ENCODE measurements around the gene SPAST. TPM values are rescaled to one million over a fixed set of nuclear protein-coding genes. Genes with fewer than 3 reads are reported as not detected.

Gene SPAST
- total RNA-seq, 4 donors from 2014 or later, result 18.6 to 32.3 (median 25.2) TPM

DNA sequence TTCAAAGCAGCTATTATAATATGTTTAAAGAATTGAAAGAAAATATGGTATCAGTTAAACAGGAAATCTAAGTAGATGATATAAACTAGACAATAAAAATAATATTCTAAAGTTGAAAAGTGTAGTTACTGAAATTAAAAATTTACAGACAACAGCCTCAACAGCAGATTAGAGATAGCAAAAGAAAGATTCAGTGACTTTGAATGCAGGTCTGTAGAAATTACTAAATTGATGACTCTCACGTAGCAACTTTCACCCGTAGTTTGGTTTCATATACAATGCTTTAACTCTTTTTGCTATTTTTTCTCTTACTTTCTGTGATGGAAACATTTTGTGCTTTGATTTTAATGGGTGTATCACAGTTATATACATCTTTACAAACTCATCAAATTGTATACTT is 44.8 kb downstream of the SPAST start:
- H3K27ac ChIP-seq, result no peak overlapping the region
- H3K4me3 ChIP-seq, result no peak overlapping the region
- 96 to 99% methylated on average over 2 of the region's 2 CpGs for WGBS, 2 donors
- DNase-seq (ENCODE audit: low spot score in 2 of 2), result no peak
- H3K9me3 ChIP-seq, result peaks cover 0 to 35% (median 7%) of the 10 kb centered on the region in 4 donors
- peaks cover 3 to 58% (median 9%) of the 10 kb centered on the region in 3 donors for H3K36me3 ChIP-seq
- H3K4me1 ChIP-seq, result no peaks in the 10 kb centered on the region
- TF ChIP-seq, protein P1, sequence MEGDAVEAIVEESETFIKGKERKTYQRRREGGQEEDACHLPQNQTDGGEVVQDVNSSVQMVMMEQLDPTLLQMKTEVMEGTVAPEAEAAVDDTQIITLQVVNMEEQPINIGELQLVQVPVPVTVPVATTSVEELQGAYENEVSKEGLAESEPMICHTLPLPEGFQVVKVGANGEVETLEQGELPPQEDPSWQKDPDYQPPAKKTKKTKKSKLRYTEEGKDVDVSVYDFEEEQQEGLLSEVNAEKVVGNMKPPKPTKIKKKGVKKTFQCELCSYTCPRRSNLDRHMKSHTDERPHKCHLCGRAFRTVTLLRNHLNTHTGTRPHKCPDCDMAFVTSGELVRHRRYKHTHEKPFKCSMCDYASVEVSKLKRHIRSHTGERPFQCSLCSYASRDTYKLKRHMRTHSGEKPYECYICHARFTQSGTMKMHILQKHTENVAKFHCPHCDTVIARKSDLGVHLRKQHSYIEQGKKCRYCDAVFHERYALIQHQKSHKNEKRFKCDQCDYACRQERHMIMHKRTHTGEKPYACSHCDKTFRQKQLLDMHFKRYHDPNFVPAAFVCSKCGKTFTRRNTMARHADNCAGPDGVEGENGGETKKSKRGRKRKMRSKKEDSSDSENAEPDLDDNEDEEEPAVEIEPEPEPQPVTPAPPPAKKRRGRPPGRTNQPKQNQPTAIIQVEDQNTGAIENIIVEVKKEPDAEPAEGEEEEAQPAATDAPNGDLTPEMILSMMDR (IDR thresholded peaks at IDR 0.05), result no peak
- no peak for TF ChIP-seq EP300 (IDR thresholded peaks at IDR 0.05)
- TF ChIP-seq POLR2A (IDR thresholded peaks at IDR 0.05), result no peak
- H3K27me3 ChIP-seq, result no peaks in the 10 kb centered on the region

DNA sequence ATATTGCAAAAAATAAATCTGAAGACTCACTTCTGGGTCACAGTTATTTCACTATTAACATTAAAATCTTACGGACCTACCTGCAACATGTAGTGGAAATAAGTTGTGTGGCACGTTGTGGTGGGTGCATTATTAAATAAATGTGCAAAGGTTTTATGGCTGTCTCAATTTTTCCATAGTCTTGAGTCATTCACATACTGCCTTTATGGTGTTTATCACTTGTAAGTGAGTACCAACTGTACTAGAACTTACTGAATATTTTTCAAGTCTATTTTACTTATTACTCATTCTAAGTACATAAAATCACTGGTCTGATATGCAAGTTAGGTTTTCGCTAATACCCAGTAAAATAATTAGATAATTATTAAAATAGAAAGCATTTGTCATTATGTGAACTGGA is 54.7 kb downstream of the SPAST start:
- peaks cover 0 to 64% (median 7%) of the 10 kb centered on the region in 3 donors for H3K36me3 ChIP-seq
- H3K27me3 ChIP-seq, result no peaks in the 10 kb centered on the region
- no peak overlapping the region for H3K27ac ChIP-seq
- no peak overlapping the region for H3K4me3 ChIP-seq
- no peak for DNase-seq (ENCODE audit: low spot score in 2 of 2)
- TF ChIP-seq, protein P1 (IDR thresholded peaks at IDR 0.05), result no peak
- TF ChIP-seq EP300 (IDR thresholded peaks at IDR 0.05) (no peak), POLR2A (IDR thresholded peaks at IDR 0.05) (no peak)
- no peaks in the 10 kb centered on the region for H3K9me3 ChIP-seq
- H3K4me1 ChIP-seq, result no peaks in the 10 kb centered on the region
- 92 to 95% methylated on average over 3 of the region's 3 CpGs for WGBS, 2 donors

DNA sequence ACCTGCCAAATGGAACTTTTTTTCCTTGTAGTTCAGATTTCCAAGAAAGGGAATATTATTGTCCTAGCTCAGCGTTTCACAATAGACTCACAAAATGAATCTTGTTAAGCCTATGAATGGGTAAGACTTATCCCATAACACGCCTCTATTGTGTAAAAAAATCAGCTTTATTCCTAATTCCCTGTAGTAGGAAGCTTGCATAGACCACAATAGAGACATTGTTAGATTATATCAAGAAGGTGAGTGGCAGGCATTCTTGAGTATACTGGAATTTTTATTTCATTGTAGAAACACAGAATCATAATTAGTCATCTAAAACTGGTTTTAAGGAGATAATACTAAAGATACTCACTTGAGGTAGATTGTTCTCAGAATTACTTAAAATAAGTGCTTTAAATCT is 55.8 kb downstream of the SPAST start:
- WGBS, 2 donors, result 64 to 70% methylated on average over 2 of the region's 2 CpGs
- Histone ChIP-seq H3K27ac (no peak overlapping the region), H3K4me1 (no peaks in the 10 kb centered on the region), H3K4me3 (no peak overlapping the region), H3K27me3 (no peaks in the 10 kb centered on the region), H3K36me3 (peaks cover 0 to 66% (median 7%) of the 10 kb centered on the region in 3 donors), H3K9me3 (no peaks in the 10 kb centered on the region)
- TF ChIP-seq EP300 (IDR thresholded peaks at IDR 0.05) (no peak), POLR2A (IDR thresholded peaks at IDR 0.05) (no peak)
- DNase-seq (ENCODE audit: low spot score in 2 of 2), result no peak

DNA sequence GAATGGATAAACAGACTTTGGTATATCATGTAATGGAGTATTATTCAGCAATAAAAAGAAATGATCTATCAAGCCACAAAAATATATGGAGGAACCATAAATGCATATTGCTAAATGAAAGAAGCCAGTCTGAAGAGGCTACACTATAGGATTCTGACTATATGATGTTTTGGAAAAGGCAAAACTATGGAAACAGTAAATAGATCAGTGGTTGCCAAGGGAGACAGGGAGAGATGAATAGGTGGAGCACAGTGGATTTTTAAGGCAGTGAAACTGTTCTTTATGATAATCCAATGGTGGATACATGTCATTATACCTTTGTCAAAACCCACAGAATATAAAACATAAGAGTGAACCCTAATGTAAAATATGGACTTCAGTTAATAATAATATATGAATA is 61.3 kb downstream of the SPAST start:
- TF ChIP-seq POLR2A (IDR thresholded peaks at IDR 0.05) (no peak), EP300 (IDR thresholded peaks at IDR 0.05) (no peak)
- TF ChIP-seq, protein P1 (IDR thresholded peaks at IDR 0.05), result no peak
- Histone ChIP-seq H3K27ac (no peak overlapping the region), H3K27me3 (no peaks in the 10 kb centered on the region), H3K9me3 (no peaks in the 10 kb centered on the region), H3K4me1 (no peaks in the 10 kb centered on the region), H3K4me3 (no peak overlapping the region), H3K36me3 (peaks cover 0 to 71% (median 0%) of the 10 kb centered on the region in 3 donors)
- no peak for DNase-seq (ENCODE audit: low spot score in 2 of 2)

DNA sequence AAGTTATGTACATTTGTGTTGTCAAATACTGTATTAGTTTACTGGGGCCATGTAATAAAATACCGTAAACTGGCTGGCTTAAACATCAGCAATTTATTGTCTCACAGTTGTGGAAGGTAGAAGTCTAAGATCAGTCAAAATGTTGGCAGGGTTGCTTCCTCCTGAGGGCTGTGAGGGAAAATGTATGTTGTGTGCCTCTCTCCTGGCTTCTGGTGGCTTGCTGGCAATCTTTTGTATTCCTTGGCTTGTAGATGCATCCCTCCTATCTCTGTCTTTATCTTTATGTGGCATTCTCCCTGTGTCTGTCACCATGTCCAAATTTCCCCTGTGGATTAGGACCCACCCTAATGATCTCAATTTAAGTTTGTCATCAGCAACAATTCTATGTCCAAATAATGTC is 65.3 kb downstream of the SPAST start:
- Histone ChIP-seq H3K36me3 (peaks cover 0 to 79% (median 0%) of the 10 kb centered on the region in 3 donors), H3K4me3 (no peak overlapping the region), H3K27ac (no peak overlapping the region), H3K9me3 (no peaks in the 10 kb centered on the region), H3K27me3 (no peaks in the 10 kb centered on the region), H3K4me1 (no peaks in the 10 kb centered on the region)
- DNase-seq (ENCODE audit: low spot score in 2 of 2), result no peak
- TF ChIP-seq EP300 (IDR thresholded peaks at IDR 0.05) (no peak), POLR2A (IDR thresholded peaks at IDR 0.05) (no peak)
- TF ChIP-seq, protein P1 (IDR thresholded peaks at IDR 0.05), result no peak
- 95% methylated on average over 1 of the region's 1 CpG for WGBS, 2 donors

DNA sequence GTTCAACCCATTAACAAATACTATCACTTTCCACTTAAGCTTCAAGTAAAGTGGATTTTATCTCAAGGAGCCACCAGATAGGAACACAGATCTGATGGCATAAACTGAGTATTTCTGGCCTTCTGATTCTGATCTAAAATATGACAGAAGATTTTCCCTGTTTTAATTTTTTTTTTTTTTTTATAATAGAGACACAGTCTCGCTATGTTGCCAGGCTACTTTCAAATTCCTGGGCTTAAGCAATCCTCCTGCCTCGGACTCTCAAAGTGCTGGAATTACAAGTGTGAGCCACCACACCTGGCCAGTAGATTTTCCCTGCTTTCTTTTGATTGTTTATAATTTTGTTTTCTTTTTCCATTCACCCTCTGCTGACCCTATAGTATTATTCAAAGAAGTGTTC is 65.7 kb downstream of the SPAST start:
- DNase-seq (ENCODE audit: low spot score in 2 of 2), result no peak
- Histone ChIP-seq H3K27me3 (no peaks in the 10 kb centered on the region), H3K27ac (no peak overlapping the region), H3K9me3 (no peaks in the 10 kb centered on the region), H3K4me1 (no peaks in the 10 kb centered on the region), H3K36me3 (peaks cover 0 to 79% (median 0%) of the 10 kb centered on the region in 3 donors), H3K4me3 (no peak overlapping the region)
- 95% methylated on average over 2 of the region's 2 CpGs for WGBS, 2 donors
- TF ChIP-seq, protein P1 (IDR thresholded peaks at IDR 0.05), result no peak
